AG09319 (cell line): ENCODE results near the gene ANKRD36.
"Not testable (repeated sequence)": the region's sequence is repeated elsewhere in the genome, so short reads cannot be mapped to it uniquely, and the experiment has no call there.

ENCODE experiments used
- DNase-seq: peaks from one replicate; pipeline ENCODE4 v3.0.0-alpha.2; 2010; ENCODE audit warnings: low read depth; ENCODE audit errors: extremely low read depth
- TF ChIP-seq, protein P1 (sequence below): IDR thresholded peaks from 2 replicates; pipeline ENCODE4 v1.5.1; 2011; ENCODE audit warnings: low read depth, mild to moderate bottlenecking, inconsistent platforms, low read length, moderate library complexity

Gene ANKRD36

DNA sequence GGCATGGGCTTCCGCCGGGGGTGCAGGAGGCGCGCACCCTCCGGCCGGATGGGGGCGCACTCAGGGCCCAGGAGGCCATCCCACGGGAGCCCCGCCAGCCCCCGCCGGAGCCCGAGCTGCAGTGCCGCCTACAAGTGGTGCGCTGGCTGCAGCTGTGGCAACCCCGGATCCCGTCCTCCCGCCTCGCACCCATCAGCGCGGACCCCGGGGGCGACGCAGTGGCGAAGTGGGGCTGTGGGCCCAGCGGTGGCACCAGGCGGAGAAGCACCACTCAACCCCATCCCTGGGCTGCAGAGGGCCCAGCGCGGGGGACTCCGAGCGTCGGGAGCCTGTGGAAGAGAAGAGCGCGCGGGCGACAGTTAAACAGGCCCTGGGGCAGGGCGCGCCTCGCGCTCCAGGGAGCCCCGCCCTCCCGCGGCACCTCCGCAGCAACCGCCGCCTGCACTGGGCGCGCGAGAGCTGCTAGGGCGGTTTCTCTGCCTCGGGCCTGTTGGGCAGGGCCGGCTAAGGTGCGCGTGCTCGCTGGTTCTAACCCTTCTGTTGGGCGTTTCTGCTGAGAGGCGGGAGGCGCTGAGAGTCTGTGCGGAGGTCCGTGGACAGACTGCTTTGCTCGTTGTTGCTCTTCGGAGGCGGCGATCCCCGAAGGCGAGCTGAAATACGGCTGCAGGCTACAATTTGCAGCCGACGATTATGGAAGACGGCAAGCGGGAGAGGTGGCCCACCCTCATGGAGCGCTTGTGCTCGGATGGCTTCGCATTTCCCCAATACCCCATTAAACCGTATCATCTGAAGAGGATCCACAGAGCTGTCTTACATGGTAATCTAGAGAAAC, at the start of gene ANKRD36:
Gene ANKRD36, plus strand, starts transcription at position 104 of the 832 bp plus-strand sequence. Its CDS starts 587 bp downstream, at position 691.
- peak; percentile 48 for DNase-seq
- TF ChIP-seq, protein P1, sequence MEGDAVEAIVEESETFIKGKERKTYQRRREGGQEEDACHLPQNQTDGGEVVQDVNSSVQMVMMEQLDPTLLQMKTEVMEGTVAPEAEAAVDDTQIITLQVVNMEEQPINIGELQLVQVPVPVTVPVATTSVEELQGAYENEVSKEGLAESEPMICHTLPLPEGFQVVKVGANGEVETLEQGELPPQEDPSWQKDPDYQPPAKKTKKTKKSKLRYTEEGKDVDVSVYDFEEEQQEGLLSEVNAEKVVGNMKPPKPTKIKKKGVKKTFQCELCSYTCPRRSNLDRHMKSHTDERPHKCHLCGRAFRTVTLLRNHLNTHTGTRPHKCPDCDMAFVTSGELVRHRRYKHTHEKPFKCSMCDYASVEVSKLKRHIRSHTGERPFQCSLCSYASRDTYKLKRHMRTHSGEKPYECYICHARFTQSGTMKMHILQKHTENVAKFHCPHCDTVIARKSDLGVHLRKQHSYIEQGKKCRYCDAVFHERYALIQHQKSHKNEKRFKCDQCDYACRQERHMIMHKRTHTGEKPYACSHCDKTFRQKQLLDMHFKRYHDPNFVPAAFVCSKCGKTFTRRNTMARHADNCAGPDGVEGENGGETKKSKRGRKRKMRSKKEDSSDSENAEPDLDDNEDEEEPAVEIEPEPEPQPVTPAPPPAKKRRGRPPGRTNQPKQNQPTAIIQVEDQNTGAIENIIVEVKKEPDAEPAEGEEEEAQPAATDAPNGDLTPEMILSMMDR: peak; percentile 34

DNA sequence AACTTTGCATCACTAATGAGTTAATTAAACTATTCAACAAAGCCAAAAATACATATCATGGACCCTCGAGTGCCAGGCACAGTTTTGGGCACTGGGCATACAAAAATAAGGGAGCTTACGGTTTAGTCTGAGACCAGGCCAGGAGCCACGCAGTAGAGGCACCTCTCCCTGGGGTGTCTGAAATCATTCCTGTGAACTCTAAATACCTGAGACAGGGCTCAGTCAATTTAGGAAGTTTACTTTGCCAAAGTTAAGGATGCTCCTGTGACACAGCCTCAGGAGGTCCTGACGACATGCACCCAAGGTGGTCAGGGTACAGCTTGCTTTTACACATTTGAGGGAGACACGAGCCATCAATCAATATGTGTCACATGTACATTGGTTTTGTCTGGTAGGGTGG, 46.9 kb upstream of the ANKRD36 start:
- DNase-seq: not testable (repeated sequence)

DNA sequence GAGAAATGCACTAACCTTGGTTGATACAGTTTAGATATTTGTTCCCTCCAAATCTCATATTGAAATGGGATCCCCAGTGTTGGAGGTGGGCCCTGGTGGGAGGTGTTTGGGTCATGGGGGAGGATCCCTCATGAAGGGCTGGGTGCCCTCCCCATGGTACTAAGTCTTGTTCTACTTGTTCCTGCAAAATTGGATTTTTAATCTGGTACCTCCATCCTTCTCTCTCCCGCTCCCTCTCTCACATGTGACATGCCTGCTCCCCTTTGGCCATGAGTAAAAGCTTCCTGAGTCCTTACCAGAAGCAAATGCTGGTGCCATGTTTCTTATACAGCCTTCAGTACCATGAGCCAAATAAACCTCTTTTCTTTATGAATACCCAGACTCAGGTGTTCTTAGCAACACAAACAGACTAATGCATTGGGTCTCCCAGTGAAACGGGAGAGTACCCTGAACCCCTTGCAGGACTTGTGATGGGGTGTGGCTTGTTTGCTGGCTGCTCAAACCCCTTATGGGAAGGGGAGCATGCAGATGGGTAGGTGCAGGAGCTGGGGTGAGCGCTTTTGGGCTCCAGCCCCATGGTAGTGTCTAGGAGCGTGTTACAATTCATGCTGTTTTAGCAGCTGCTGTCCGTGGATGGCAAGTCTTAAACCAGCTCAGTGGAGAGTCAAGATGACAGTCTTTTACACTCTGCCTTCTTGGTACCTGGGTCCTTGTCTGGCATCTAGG, 45.5 kb upstream of the ANKRD36 start:
- TF ChIP-seq, protein P1: no peak
- no peak for DNase-seq

DNA sequence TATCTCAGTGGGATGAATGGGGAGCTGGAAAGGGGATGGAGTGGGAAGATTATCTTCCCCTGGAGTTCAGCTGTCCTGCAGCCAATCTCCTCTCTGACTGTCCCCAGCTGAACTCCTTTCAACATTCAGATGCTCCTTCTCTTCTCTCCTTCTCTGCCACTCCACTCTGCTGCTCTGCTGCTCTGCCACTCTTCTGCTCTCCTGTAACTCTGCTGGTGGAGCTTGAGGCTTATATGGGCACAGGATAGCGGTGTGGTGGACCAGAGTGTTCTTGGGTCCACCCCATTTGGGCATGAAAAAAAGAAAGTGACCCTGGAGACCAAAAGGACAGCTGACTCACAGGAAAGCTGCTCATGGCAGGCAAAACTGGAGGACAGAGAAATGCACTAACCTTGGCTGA, 44.9 kb upstream of the ANKRD36 start:
- no peak for DNase-seq
- TF ChIP-seq, protein P1: no peak

DNA sequence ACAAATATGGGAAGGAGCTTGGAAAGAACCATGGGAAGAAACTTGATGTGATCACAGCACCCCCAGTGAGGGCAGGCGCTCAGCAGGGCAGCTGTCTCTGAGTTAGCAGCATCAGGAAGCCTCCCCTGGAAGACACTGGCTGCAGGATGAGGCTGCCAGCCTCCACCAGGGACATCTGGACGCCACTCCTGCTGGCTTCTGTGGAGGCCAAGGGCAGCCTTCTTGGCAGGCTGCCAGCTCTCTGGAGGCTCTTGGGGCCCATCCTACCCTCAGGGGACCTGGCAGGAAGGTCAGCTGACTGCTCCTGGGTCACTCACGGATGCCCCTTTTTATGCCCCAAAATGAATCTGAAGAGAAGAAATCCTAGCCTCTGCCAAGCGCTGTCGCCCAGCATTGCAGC, 44.2 kb upstream of the ANKRD36 start:
- DNase-seq: not testable (repeated sequence)

DNA sequence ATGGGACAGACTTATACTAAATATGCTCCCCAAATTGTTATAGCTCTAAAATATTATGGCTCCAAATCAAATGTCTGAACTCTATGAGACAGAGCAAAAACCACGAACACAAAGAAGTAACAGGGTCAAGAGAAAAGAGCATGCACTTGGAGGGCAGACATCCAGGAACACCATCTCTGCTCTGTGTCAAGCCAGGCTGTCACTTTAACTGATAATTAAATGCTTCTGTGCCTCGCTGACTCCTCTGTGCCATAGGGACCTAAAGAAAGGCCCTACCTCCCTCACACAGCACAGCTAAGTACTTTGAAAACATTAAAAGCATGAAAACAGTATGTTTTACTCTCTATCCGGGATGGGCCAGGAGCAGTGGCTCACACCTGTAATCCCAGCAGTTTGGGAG, 42.0 kb upstream of the ANKRD36 start:
- DNase-seq: not testable (repeated sequence)

DNA sequence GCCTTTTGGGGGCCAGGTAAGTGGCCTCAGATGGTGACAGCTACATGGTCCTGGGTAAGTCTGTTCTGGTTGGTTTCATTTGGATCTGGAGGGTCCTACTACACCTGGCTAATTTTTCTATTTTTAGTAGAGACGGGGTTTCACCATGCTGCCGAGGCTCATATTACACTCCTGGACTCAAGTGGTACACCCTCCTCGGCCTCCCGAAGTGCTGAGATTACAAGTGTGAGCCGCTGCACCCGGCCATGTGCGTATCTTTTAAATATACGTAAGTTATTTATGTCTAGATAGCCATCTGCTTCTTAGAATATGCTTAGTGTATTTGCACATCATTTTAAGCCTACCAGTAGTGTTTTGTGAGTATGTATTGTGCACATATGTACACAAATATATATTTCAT, 35.7 kb upstream of the ANKRD36 start:
- DNase-seq: not testable (repeated sequence)

DNA sequence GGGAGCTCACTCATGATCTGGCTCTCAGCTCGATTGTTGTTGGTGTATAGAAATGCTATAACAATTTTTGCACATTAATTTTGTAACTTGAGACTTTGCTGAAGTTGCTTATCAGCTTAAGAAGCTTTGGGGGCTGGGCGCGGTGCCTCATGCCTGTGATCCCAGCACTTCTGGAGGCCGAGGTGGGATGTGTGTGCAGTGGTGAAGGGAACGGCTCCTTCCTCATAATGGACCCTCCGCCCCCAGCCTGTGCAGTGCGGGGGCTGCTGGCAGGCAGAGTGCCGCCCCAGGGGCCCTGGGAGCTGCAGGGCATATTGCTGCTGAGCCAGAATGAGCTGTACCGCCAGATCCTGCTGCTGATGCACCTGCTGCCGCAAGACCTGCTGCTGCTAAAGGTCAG, 32.1 kb upstream of the ANKRD36 start:
- DNase-seq: not testable (repeated sequence)

DNA sequence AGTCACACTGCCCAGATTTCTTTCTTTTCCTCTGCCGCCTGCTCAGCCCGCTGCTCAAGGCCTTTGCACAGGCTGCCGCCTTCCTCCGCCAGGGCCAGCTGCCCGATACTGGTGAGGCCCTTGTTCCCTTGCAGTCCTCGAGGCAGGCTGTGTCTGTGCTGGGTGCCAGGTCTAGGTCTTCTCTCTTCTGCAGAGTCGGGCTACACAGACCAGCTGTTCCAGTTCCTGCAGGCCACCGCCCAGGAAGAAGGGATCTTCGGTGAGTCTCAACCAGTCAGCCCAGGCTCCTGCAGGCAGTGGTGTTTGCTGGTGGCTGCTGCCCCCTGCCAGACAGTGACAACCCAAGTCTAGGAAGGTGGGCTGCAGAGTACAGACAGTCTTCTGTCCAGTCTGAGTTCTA, 30.7 kb upstream of the ANKRD36 start:
- not testable (repeated sequence) for DNase-seq

DNA sequence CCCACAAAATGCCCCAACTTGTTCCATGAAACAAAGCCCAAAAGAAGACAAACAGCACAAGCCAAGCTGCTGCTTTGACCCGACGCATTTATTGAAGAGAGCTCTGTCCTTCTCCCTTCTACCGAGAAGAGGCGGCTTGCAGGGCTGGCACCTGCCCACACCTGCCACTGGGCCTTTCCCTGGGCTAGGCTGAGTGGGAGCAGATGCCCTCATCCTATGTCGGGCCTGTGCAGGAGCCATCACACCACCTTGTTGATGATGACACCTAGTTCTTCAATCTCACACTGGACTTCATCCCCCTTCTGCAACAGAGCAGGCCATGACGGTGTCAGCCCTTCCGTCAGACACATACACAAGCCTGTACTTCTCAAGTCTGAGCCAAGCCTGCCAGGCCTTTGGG, 29.4 kb upstream of the ANKRD36 start:
- not testable (repeated sequence) for DNase-seq

DNA sequence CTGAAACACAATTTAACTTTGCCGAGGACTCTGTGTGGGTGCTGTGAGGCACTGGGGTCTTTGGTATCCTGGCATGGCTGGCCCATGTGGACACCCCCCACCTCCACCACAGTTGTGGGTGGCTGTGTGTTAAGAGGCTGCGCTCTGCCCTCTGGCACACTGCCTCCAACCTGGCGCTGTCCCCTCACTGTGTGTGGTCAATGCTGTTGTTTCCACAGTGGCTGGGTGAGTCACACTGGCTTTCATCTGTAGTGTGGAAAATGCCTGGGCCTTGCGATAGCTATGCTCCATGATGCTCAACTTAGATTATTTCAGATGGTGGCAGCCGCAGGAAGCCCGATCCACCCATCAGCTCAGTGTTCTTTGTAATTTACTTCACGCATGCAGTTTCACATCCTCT, 27.9 kb upstream of the ANKRD36 start:
- not testable (repeated sequence) for DNase-seq

DNA sequence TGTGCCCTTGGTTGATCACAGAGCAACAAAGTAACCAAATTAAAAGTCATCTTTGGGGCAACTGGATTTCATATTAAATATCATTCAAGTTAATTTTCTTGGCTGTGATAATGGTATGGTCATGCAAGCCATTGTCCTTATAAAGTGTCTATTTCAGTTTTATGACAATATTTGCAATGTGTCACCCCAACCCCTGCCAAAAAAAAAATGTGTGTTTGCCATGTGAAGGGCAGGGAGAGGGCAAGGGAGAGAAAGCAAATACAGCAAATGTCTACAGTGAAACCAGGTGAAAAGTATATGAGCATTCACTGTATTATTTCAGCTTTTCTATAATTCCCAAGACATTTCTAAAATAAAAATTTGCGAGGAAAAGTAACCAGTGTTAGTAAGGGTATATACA, 24.2 kb upstream of the ANKRD36 start:
- not testable (repeated sequence) for DNase-seq

DNA sequence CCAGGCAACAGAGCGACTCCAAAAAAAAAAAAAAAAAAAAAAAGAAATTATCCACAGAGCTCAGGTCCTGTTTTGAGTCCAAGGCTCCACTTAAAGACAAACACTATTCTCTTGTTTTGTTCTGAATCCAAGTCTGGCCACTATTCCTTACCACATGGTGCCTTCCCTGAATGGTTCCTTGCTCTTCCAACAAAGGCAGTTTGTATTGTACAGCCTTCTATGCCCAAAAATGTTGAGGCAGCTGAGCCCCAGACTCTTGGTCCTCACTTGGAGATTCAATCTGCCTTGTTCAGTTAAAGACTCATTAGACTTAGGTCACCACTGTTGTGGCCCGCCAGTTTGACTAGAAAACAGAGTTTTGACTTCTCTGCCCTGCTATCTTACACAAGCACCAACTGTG, 20.0 kb upstream of the ANKRD36 start:
- not testable (repeated sequence) for DNase-seq

DNA sequence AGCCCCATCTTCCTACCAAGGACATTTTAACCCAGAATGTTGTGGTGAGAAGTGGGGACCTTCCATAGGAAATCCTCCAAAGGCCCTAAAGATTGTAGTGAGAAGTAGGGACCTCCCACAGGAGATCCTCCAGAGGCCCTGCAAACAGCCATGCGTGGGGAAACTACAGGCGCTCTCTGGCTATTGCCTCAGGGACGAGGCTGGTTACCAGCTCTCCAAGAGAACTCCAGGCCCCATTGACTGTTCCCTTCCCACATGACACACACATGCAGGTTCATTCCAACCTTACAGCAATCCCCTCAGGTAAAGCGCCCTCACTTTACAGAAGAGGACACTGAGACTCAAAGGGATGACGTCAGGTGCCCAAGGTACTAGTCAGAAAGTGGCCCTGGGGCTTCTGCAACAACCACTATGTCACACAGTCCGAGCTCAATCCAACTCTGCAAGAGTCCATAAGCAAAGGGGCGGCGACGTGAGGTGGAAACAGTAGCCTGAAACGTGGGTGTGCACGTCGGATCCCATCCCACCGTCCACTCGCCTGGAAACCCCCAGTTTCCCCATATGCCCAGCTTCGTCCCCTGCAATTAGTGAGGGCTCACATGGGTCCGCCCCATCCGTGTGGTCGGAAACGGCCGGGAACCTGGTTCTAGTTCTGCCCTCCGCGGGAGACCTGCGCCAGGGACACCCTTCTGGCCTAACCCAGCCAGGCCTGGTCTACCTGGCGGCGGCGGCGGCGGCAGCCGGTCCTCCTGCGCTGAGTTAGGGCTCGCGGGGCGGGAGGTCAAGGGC, 18.8 kb upstream of the ANKRD36 start:
- DNase-seq: not testable (repeated sequence)

DNA sequence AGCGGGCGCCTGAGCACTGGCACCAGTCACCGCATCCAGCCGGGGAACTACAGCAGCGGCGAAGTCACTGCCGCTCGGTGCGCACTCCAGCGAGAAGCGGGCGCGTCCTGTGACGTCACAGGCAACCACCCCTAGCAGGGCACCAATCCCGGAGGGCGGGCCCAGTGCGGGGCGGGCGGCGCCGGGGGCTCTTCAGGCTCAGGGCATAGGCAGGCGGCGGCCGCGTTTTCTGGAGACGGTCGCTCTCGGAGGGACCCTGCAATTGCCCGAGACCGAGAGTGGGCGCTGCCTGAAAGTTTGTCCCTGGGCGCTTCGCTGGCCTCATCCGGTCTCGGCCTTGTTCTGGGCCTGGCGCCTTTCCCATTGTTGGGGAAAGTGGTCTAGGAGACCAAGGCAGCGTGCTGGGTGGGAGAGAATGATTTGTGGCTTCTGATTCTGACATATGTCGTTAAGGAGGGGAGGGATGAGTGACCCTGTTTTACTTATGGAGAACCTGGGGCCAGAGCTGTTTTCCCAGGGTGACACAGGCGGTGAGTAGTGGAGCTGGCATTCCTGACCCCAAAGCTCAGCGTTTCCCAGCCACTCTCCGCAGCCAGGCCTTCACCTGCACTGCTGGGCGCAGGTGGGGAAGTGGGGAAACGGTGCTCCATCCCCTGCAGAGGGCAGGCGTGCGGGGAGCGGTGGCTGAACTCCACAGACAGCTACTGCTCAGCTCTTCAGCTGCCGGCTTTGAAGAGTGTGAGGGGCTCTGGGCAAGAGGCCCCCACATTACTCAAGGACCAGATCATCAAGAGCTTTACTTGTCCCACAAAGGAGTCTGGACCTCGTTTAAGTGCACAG, 18.0 kb upstream of the ANKRD36 start, which contains the start of gene FAHD2B:
Gene FAHD2B, minus strand, starts transcription at position 111 of the 840 bp plus-strand sequence. CDS start 3,176 bp downstream, outside the sequence.
- DNase-seq: not testable (repeated sequence)
